ENCODE measurements around the gene E2F3.

The E2F3 gene

GRCh38 chr6:20400456-20401204 is 1.0 kb upstream of the E2F3 start:
- peak overlapping the region; percentile 66 for H3K4me3 ChIP-seq (ENCODE audit: low read depth, low read length)
- DNase-seq (ENCODE audit: low read depth) = no peak

GRCh38 chr6:20402092-20402341 is 338 bp downstream of the E2F3 start:
- no peak for DNase-seq (ENCODE audit: low read depth)

GRCh38 chr6:20402342-20403069 is 827 bp downstream of the E2F3 start:
- DNase-seq (ENCODE audit: low read depth) = no peak
- H3K4me3 ChIP-seq (ENCODE audit: low read depth, low read length) = peak overlapping the region; percentile 71

More at GRCh38 chr6:20402092-20402341, 338 bp downstream of the E2F3 start:
- peak overlapping the region; percentile 71 for H3K4me3 ChIP-seq (ENCODE audit: low read depth, low read length)

GRCh38 chr6:20403070-20403765 is 1.5 kb downstream of the E2F3 start:
- peak overlapping the region; percentile 71 for H3K4me3 ChIP-seq (ENCODE audit: low read depth, low read length)
- DNase-seq (ENCODE audit: low read depth) = no peak

- H3K4me3 ChIP-seq (ENCODE audit: low read depth, low read length) = peak overlapping the region; percentile 71
- DNase-seq (ENCODE audit: low read depth) = no peak
Measured at GRCh38 chr6:20403766-20404640, 2.3 kb downstream of the E2F3 start.

- no peak for DNase-seq (ENCODE audit: low read depth)
- peak overlapping the region; percentile 71 for H3K4me3 ChIP-seq (ENCODE audit: low read depth, low read length)
Measured at GRCh38 chr6:20404641-20405032, 3.0 kb downstream of the E2F3 start.

GRCh38 chr6:20408851-20409250 is 7.2 kb downstream of the E2F3 start:
- no peak overlapping the region for H3K4me3 ChIP-seq (ENCODE audit: low read depth, low read length)
- no peak for DNase-seq (ENCODE audit: low read depth)

- no peak overlapping the region for H3K4me3 ChIP-seq (ENCODE audit: low read depth, low read length)
Measured at GRCh38 chr6:20409427-20409971, 7.8 kb downstream of the E2F3 start.

GRCh38 chr6:20411544-20411943 is 9.9 kb downstream of the E2F3 start:
- H3K4me3 ChIP-seq (ENCODE audit: low read depth, low read length) = no peak overlapping the region
- DNase-seq (ENCODE audit: low read depth) = no peak

More at GRCh38 chr6:20409427-20409971, 7.8 kb downstream of the E2F3 start:
- no peak for DNase-seq (ENCODE audit: low read depth)

GRCh38 chr6:20411953-20412681 is 10.4 kb downstream of the E2F3 start:
- H3K4me3 ChIP-seq (ENCODE audit: low read depth, low read length) = no peak overlapping the region
- no peak for DNase-seq (ENCODE audit: low read depth)

GRCh38 chr6:20412682-20413073 is 11.0 kb downstream of the E2F3 start:
- DNase-seq (ENCODE audit: low read depth) = no peak
- H3K4me3 ChIP-seq (ENCODE audit: low read depth, low read length) = no peak overlapping the region

- DNase-seq (ENCODE audit: low read depth) = no peak
- no peak overlapping the region for H3K4me3 ChIP-seq (ENCODE audit: low read depth, low read length)
Measured at GRCh38 chr6:20413826-20414225, 12.1 kb downstream of the E2F3 start.

- no peak for DNase-seq (ENCODE audit: low read depth)
- no peak overlapping the region for H3K4me3 ChIP-seq (ENCODE audit: low read depth, low read length)
Measured at GRCh38 chr6:20414711-20415110, 13.0 kb downstream of the E2F3 start.

- no peak overlapping the region for H3K4me3 ChIP-seq (ENCODE audit: low read depth, low read length)
- no peak for DNase-seq (ENCODE audit: low read depth)
Measured at GRCh38 chr6:20415304-20415703, 13.6 kb downstream of the E2F3 start.

GRCh38 chr6:20415712-20416454 is 14.2 kb downstream of the E2F3 start:
- no peak for DNase-seq (ENCODE audit: low read depth)
- H3K4me3 ChIP-seq (ENCODE audit: low read depth, low read length) = no peak overlapping the region

- no peak for DNase-seq (ENCODE audit: low read depth)
- no peak overlapping the region for H3K4me3 ChIP-seq (ENCODE audit: low read depth, low read length)
Measured at GRCh38 chr6:20416567-20417345, 15.1 kb downstream of the E2F3 start.

GRCh38 chr6:20417819-20418218 is 16.1 kb downstream of the E2F3 start:
- no peak overlapping the region for H3K4me3 ChIP-seq (ENCODE audit: low read depth, low read length)
- DNase-seq (ENCODE audit: low read depth) = no peak

Data from skeletal muscle cell (primary cell).